Colon (tissue), 2 donors: ENCODE results near the gene PXMP4.

Experiments used
- FAIRE-seq: peaks from 2 replicates; lab custom pipeline; 2012; peaks lifted over from hg19 to GRCh38; lab: Jason Lieb, UNC
- donor health status: control.
- donor health status: control.

Gene PXMP4

DNA sequence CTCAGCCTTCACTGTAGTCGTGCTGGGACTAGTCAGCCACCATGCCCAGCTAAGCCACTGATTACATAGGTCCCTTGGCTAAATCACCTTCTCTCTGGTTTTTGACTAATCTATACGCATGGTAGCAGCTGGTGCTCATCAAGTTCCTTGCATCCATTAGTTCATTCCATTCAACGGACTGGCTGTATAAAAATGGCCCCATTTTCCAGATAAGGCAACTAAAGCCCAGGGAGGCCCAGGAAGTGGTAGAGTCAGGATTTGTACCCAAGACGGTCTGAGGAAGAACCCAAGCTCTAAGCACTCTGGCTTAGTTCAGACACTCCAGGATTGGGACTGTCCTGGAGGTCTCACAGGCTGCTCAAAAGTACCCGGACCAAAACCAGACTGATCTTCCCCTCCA is 38.8 kb downstream of the PXMP4 start:
- no peak for FAIRE-seq

- no peak for FAIRE-seq
Observed at GRCh38 chr20:33680686-33681085, 39.4 kb downstream of the PXMP4 start.

DNA sequence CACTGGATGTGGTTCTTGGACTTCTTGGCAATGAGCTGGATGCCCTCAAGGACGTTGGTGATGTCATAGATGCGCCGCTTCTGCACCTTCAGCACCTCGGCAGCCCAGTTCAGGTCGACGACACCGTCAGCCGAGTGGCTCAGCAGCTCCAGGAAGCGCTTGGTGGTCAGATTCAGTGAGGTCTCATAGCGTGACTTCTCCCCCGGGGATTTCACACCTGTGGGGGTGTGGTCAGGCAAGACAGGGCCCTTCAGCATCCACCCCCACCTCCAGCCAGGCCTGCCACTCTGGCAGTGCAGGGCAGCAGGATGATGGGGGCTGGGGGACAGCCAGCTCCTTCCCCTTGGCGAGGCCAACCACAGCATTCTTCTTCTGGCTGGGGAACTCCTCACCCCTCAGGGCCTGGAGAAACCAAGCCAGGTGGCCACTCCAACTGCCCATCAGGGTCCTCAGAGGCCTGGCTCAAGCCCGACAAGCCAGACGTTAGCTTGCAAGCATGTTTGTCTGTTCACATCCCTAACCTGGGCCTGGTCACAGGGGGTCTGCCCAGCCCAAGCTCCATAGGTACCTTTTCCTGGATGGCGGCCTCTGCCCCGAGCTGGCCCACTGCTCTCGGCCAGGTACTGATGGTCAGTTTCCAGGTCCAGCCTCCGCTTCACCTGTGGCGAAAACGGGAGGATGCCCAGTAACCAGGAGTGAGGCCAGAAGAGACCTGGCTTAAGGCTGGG is 40.2 kb downstream of the PXMP4 start:
- no peak for FAIRE-seq

DNA sequence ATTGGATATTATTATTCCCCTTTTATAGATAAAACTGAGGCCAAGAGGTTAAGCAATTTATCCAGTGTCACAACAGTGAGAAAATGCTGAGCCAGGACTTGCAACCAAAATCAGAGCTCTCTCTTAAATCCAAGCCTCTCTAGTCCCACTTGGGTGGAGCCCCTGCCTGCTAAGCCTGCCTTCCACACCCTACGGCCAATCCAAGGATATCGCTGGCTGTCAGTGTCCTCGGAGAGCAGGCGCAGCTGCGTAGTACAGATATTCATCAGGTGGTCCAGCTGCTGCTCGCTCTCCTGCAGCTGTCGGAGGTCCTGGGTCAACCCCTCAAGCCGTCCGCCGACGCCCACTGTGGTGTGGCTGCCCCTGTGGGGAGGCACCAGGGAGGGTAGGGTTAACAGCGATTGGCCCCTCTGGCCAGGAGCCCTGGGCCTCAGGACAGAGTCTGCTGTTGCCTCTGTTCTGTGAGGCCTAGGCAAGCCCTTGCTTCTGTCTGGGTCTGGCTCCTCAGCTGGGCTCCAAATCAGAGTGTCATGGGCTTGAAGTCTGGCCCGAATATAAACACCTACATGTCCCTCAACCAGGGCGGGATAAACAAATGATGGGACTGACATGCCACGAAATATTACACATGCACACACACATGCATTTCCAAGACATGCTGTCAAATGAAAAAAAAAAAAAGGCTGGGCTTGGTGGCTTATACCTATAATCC is 42.0 kb downstream of the PXMP4 start:
- FAIRE-seq: no peak

GRCh38 chr20:33676652-33677645 is 43.2 kb downstream of the PXMP4 start:
- FAIRE-seq: no peak

GRCh38 chr20:33676121-33676520 is 44.0 kb downstream of the PXMP4 start:
- no peak for FAIRE-seq

DNA sequence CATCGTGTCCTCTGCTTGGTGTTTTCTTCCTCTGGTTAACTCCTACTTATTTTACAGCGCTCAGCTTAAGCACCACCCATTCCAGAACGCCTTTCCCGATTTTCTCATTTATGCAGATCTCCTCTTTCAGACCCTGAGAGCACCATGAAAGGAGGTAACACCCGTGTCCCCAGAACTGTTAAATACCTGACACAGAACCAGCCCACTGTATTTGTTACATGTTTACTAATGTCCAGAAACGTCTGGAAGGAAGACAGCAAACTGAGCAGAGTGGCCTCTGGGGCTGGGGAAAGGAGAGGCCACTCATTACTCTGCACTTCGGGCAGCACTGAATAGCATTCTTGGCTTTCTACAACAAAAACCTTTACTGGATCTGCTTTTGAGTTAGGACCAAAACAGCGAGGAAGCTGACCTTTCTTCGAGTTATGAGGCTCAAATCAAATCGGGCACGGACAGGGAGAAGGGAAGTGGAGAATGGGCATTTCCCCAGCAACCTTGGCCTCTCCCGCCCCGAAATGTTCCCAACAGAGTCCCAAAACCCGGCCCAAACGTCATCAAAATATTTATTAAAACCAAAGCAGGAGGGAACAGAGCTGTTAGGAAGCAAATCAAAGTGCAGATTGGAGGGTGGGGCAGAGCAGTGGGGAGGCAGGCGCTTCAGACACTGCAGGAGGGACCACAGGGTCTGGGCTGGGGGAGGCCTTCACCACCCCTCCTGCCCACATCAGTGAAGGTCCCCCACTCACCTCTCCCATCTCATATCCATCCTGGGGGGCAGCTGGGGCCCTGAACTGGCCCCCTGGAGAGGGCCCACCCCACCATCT is 44.8 kb downstream of the PXMP4 start:
- no peak for FAIRE-seq

GRCh38 chr20:33674294-33675135 is 45.6 kb downstream of the PXMP4 start, which contains the start of gene NECAB3:
Gene NECAB3 (minus strand): TSS chr20:33674428. CDS start chr20:33674352, 76 bp downstream.
- FAIRE-seq: no peak

- no peak for FAIRE-seq
Observed at GRCh38 chr20:33673410-33674293, 46.5 kb downstream of the PXMP4 start.

- no peak for FAIRE-seq
Observed at GRCh38 chr20:33673114-33673409, 47.0 kb downstream of the PXMP4 start.

GRCh38 chr20:33672426-33673113 is 47.5 kb downstream of the PXMP4 start:
- FAIRE-seq: no peak

DNA sequence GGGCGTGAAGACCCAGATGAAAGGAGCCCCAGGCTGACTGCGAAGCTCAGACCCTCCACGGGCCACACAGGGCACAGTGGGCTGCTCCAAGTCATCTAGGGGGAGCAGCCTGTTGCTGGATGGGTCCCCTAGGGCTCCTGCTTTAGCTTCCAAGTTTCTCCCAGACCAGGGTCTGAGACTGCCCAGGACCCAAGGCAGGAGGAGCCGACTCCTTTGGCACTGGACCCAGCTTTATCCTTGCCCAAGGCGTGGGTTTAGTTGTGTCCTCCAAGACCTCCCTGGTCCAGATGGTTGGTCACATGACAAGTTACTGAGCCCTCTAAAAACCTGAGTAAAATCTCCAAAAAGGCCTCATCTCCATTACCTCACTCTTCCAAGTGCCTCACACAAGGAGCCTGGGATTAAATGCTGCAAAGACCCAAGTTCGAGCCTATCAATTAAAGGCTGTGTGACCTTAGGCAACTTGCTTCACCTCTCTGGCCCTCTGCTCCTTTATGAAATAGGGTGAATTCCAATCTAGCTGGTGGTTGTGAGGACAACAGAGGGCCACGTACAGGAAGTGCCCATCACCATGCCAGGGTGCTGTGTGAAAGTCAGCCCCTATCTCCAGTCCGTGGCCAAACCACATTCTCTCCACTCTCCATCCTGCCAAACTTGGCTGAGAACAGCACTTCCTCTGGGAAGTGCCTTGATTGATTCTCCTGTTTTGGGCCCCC is 48.4 kb downstream of the PXMP4 start:
- no peak for FAIRE-seq

GRCh38 chr20:33670715-33671499 is 49.2 kb downstream of the PXMP4 start:
- no peak for FAIRE-seq

- no peak for FAIRE-seq
Observed at GRCh38 chr20:33669873-33670640, 50.1 kb downstream of the PXMP4 start.

GRCh38 chr20:33669224-33669623 is 50.9 kb downstream of the PXMP4 start:
- no peak for FAIRE-seq

DNA sequence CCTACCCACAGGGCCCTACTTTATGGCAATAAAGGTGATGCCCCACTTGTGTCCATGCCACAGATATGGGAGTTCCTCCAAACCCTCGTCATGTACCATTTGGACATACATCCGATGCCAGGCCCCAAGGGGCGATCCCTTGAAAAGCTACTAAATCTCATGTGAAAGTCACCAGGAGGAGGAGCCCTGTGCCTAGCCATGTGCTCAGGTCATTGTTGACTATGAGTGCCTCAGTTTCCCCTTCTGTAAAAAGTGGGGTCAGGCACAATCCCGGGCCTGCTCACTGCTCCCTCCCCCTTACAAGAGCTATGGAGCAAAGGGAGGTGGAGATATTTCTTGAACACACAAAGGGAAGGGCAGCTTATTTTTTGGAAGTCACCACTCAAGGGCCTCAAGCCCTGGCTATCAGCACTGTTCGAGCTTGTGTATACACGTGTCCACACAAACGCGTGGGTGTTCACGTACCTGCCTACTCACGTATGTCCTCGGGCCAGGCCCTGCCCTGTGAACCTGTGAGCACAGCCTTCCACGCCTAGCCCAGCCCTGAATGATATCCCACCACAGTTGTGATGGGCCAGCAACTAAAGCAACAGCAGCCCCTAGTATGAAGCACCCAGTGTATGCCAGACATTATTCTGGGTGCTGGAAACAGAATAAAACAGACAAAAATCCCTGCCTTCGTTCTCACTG is 51.5 kb downstream of the PXMP4 start:
- FAIRE-seq: no peak
